ENCODE measurements around the gene P4HB. TPM values are rescaled to one million over a fixed set of nuclear protein-coding genes. Genes with fewer than 3 reads are reported as not detected.
A peak's percentile ranks its signal among the peaks of the same experiment; 100 is the strongest.

The P4HB gene
- total RNA-seq, 4 donors from 2014 or later = 497 to 717 (median 621) TPM

- Histone ChIP-seq H3K4me3 (no peak overlapping the region), H3K4me1 (peaks cover 50 to 57% of the 10 kb centered on the region in 2 donors), H3K27me3 (no peaks in the 10 kb centered on the region), H3K27ac (peak overlapping the region; percentile 99 to 100 (median 99)), H3K9me3 (no peaks in the 10 kb centered on the region), H3K36me3 (peaks cover 0 to 13% of the 10 kb centered on the region in 2 donors)
- DNase-seq = no peak
- in situ Hi-C loops (cut with MboI; ENCODE audit: low sequenced_read_pairs in 4 of 4) (no loop called here), intact Hi-C loops (cut with DNase I; ENCODE audit: low total_unique reads) (no loop called here)
- TF ChIP-seq POLR2A (IDR thresholded peaks at IDR 0.05) (no peak), CTCF (IDR thresholded peaks at IDR 0.05 in 4 of 5, conservative IDR thresholded peaks at IDR 0.05 in 1 of 5) (no peak)
- ATAC-seq = no peak
Observed at GRCh38 chr17:81863833-81864768, 3.8 kb upstream of the P4HB start.

- TF ChIP-seq CTCF (IDR thresholded peaks at IDR 0.05 in 4 of 5, conservative IDR thresholded peaks at IDR 0.05 in 1 of 5) = no peak
- no peak for TF ChIP-seq POLR2A (IDR thresholded peaks at IDR 0.05)
- Histone ChIP-seq H3K9me3 (no peaks in the 10 kb centered on the region), H3K27ac (peak overlapping the region; percentile 99 to 100 (median 99)), H3K27me3 (no peaks in the 10 kb centered on the region), H3K4me1 (peaks cover 54 to 64% of the 10 kb centered on the region in 2 donors), H3K36me3 (peaks cover 0 to 10% of the 10 kb centered on the region in 2 donors), H3K4me3 (no peak overlapping the region)
- DNase-seq (peak in 1 of 2 donors; percentile 61), ATAC-seq (no peak)
- in situ Hi-C loops (cut with MboI; ENCODE audit: low sequenced_read_pairs in 4 of 4) (no loop called here), intact Hi-C loops (cut with DNase I; ENCODE audit: low total_unique reads) (no loop called here)
Observed at GRCh38 chr17:81863123-81863675, 2.9 kb upstream of the P4HB start.

GRCh38 chr17:81860756-81861568 is 627 bp upstream of the P4HB start:
- peak in 3 of 5 experiments; percentile 7 to 63 (median 55) for TF ChIP-seq CTCF (IDR thresholded peaks at IDR 0.05 in 4 of 5, conservative IDR thresholded peaks at IDR 0.05 in 1 of 5)
- peak; percentile 97 to 99 for TF ChIP-seq POLR2A (IDR thresholded peaks at IDR 0.05)
- no peaks in the 10 kb centered on the region for H3K27me3 ChIP-seq
- H3K36me3 ChIP-seq = peaks cover 0 to 17% of the 10 kb centered on the region in 2 donors
- peak overlapping the region; percentile 85 to 90 (median 88) for H3K4me3 ChIP-seq
- in situ Hi-C loops (cut with MboI; ENCODE audit: low sequenced_read_pairs in 4 of 4) = no loop called here
- intact Hi-C loops (cut with DNase I; ENCODE audit: low total_unique reads) = loop anchor here (1.0 to 2.0 kb wide), 6 partner anchors 20 to 238 kb away; partner anchors contain the start of genes FASN, LRRC45, MCRIP1 and PCYT2
- no peaks in the 10 kb centered on the region for H3K9me3 ChIP-seq
- H3K4me1 ChIP-seq = peaks cover 53 to 61% of the 10 kb centered on the region in 2 donors
- peak overlapping the region; percentile 99 to 100 (median 99) for H3K27ac ChIP-seq
- DNase-seq (peak; percentile 100), ATAC-seq (peak; percentile 85 to 88)

All from gastrocnemius medialis (tissue), 4 donors.